HepG2 (cell line): ENCODE results near the gene HDAC4. TPM values are rescaled to one million over a fixed set of nuclear protein-coding genes. Genes with fewer than 3 reads are reported as not detected.

Experiments used
- ATAC-seq: fragments of 200-7000 bp; cut with Tn5 transposase; 3 replicates; pipeline ENCODE4 v1.9.1; 2020; ENCODE audit warnings: mild to moderate bottlenecking, moderate library complexity
- BruUV-seq: library from RNA; stranded (reverse); fragments of 400-500 nt; replicated peaks from 2 replicates; lab custom pipeline; 2021; lab: Mats Ljungman, UMichigan
- CTCF ChIA-PET: fragments of 300-600 bp; formaldehyde crosslinking; extraction: SDS; loops from one replicate; lab custom pipeline; 2021; ENCODE audit warnings: low total read pairs, inconsistent platforms, low intra/inter-chr PET ratio; lab: Yijun Ruan, JAX
- POLR2A ChIA-PET: fragments of 350-600 bp; sonication (Branson Sonifier 250); formaldehyde crosslinking; loops from one replicate; lab custom pipeline; 2020; ENCODE audit warnings: antibody characterized with exemption, inconsistent platforms; lab: Yijun Ruan, JAX
- DNase-seq: peaks from one replicate; pipeline ENCODE4 v3.0.0-alpha.2; 2015; ENCODE audit warnings: low spot score
- FAIRE-seq: peaks from 3 replicates; lab custom pipeline; 2011; peaks lifted over from hg19 to GRCh38; lab: Jason Lieb, UNC
- H2AFZ ChIP-seq: one replicate; pipeline ENCODE4 v1.6.1; 2011; ENCODE audit warnings: low read length, inconsistent platforms
- H3K27ac ChIP-seq: fragments of 300-600 bp; 3 replicates; pipeline ENCODE4 v1.8.0; 2011; ENCODE audit warnings: mixed run types, mild to moderate bottlenecking, mixed read lengths, low read length, inconsistent platforms; ENCODE audit not compliant: insufficient read depth; ENCODE audit errors: extremely low read length
- H3K27me3 ChIP-seq, 2 experiments: fragments of 200-600 bp in 1 of 2; 2 replicates in 1 of 2; 3 replicates in 1 of 2; pipeline versions ENCODE4 v1.6.0 to v1.8.0; 2011; ENCODE audit warnings: low read length in 2 of 2, mild to moderate bottlenecking in 2 of 2, moderate library complexity in 2 of 2, inconsistent platforms in 1 of 2; ENCODE audit not compliant: insufficient read depth in 2 of 2, control insufficient read depth in 1 of 2
- H3K36me3 ChIP-seq, 2 experiments: fragments of 200-600 bp in 1 of 2; replicated peaks in 1 of 2; 2 replicates in 1 of 2; 3 replicates in 1 of 2; pipeline versions ENCODE4 v1.5.1 to v1.8.0; 2011; ENCODE audit warnings: low read length in 2 of 2, inconsistent platforms in 1 of 2; ENCODE audit not compliant: insufficient read depth in 2 of 2, control insufficient read depth in 1 of 2
- H3K4me1 ChIP-seq: 2 replicates; pipeline ENCODE4 v1.5.1; 2012; ENCODE audit warnings: low read length, inconsistent platforms; ENCODE audit not compliant: insufficient read depth
- H3K4me2 ChIP-seq: 2 replicates; pipeline ENCODE4 v1.6.0; 2011; ENCODE audit warnings: low read depth, low read length, inconsistent platforms
- H3K4me3 ChIP-seq, 3 experiments: fragments of 200-600 bp in 1 of 3; sonication (generic), shearing (Covaris generic) in 1 of 3; replicated peaks in 1 of 3; 2 replicates each; pipeline ENCODE4 v1.5.1; 2011 to 2016; ENCODE audit warnings: low read length in 3 of 3, inconsistent platforms in 2 of 3, low read depth in 2 of 3, mild to moderate bottlenecking in 2 of 3, control low read depth in 1 of 3, mixed read lengths in 1 of 3; ENCODE audit not compliant: insufficient read depth in 1 of 3
- H3K79me2 ChIP-seq: one replicate; pipeline ENCODE4 v1.6.1; 2011; ENCODE audit warnings: low read length, inconsistent platforms; ENCODE audit not compliant: insufficient read depth
- H3K9ac ChIP-seq: 2 replicates; pipeline ENCODE4 v1.6.0; 2011; ENCODE audit warnings: mild to moderate bottlenecking, low read depth, low read length, inconsistent platforms; ENCODE audit not compliant: insufficient read depth
- H3K9me3 ChIP-seq: 2 replicates; pipeline ENCODE4 v1.5.1; 2012; ENCODE audit warnings: mild to moderate bottlenecking, low read length
- H4K20me1 ChIP-seq: 2 replicates; pipeline ENCODE4 v1.6.0; 2011; ENCODE audit warnings: inconsistent platforms, mild to moderate bottlenecking, low read length, moderate library complexity; ENCODE audit not compliant: insufficient read depth
- FOXA1 ChIP-seq, 2 experiments: fragments of 450-650 bp in 1 of 2; sonication (generic) in 1 of 2; formaldehyde crosslinking in 1 of 2; IDR thresholded peaks; 2 replicates each; pipeline versions ENCODE4 v1.4.0 to v1.6.1; 2016 to 2020; ENCODE audit warnings: missing genetic modification reagents in 1 of 2
- MEIS2 ChIP-seq: sonication (generic); formaldehyde crosslinking; IDR thresholded peaks from 2 replicates; pipeline ENCODE4 v1.9.0; 2021; ENCODE audit warnings: mild to moderate bottlenecking, missing genetic modification reagents
- NR2F6 ChIP-seq, 2 experiments: IDR thresholded peaks; 2 replicates each; pipeline ENCODE4 v1.6.1; 2016; ENCODE audit warnings: antibody characterized with exemption in 1 of 2, mild to moderate bottlenecking in 1 of 2
- SPEN ChIP-seq: sonication (generic); formaldehyde crosslinking; IDR thresholded peaks from 2 replicates; pipeline ENCODE4 v1.5.1; 2020; ENCODE audit warnings: low read depth, mild to moderate bottlenecking, missing genetic modification reagents
- TP53 ChIP-seq: sonication (generic); formaldehyde crosslinking; conservative IDR thresholded peaks from 2 replicates; pipeline ENCODE4 v1.4.0; 2020; ENCODE audit warnings: missing genetic modification reagents
- ZMYM3 ChIP-seq: sonication (generic); formaldehyde crosslinking; IDR thresholded peaks from 2 replicates; pipeline ENCODE4 v1.5.1; 2020; ENCODE audit warnings: mild to moderate bottlenecking, missing genetic modification reagents
- ZNF713 ChIP-seq: sonication (generic); formaldehyde crosslinking; IDR thresholded peaks from 2 replicates; pipeline ENCODE4 v1.4.0; 2020; ENCODE audit warnings: mild to moderate bottlenecking, missing genetic modification reagents
- ZNF850 ChIP-seq: sonication (generic); formaldehyde crosslinking; conservative IDR thresholded peaks from 2 replicates; pipeline ENCODE4 v1.9.0; 2021; ENCODE audit warnings: mild to moderate bottlenecking, missing genetic modification reagents
- ZNF879 ChIP-seq: sonication (generic); formaldehyde crosslinking; IDR thresholded peaks from 2 replicates; pipeline ENCODE4 v1.8.1; 2023; ENCODE audit warnings: missing genetic modification reagents
- WGBS: methylation state at CpG from one replicate; pipeline ENCODE4 v1.1.6; 2017; ENCODE audit warnings: low lambda C conversion rate; 5-methylcytosine and 5-hydroxymethylcytosine counted together
- in situ Hi-C: cut with HindIII; loops from 2 replicates; pipeline ENCODE4 v1.10.0; 2017; ENCODE audit warnings: low pct_unique_long_range_greater_than_20kb; ENCODE audit not compliant: extremely low pct_ligation_motif_present
- intact Hi-C: fragments of 100-400 bp; cut with micrococcal nuclease; formaldehyde crosslinking; loops from one replicate; pipeline ENCODE4 v1.10.0; 2022; ENCODE audit not compliant: unreplicated experiment
- polyA plus RNA-seq, 8 experiments: library from polyadenylated mRNA; depleted of rRNA in 3 of 8; stranded (reverse) in 7 of 8; unstranded in 1 of 8; fragments of >200 nt; fragmentation: Illumina TruSeq in 4 of 8; extraction: Trizol in 4 of 8; gene quantifications; 2 replicates each; pipeline versions ENCODE4 v1.2.1 to v1.2.3, GENCODE V29; 2011 to 2016; ENCODE audit warnings: low read depth in 4 of 8, missing spikeins in 1 of 8, mixed read lengths in 1 of 8; ENCODE audit not compliant: insufficient read depth in 1 of 8
- total RNA-seq, 5 experiments: library from RNA; depleted of rRNA; stranded (reverse); fragments of >200 nt; fragmentation: Illumina TruSeq; extraction: Trizol; gene quantifications; 2 replicates each; pipeline ENCODE4 v1.2.3, GENCODE V29; 2016; ENCODE audit warnings: low read depth in 1 of 5

The HDAC4 gene
- total and polyA plus RNA-seq, 2 of the 13 experiments (the other 11 are each of a cell fraction or from before 2014, with no cell fraction given) = 10.1 to 11.5 TPM

DNA sequence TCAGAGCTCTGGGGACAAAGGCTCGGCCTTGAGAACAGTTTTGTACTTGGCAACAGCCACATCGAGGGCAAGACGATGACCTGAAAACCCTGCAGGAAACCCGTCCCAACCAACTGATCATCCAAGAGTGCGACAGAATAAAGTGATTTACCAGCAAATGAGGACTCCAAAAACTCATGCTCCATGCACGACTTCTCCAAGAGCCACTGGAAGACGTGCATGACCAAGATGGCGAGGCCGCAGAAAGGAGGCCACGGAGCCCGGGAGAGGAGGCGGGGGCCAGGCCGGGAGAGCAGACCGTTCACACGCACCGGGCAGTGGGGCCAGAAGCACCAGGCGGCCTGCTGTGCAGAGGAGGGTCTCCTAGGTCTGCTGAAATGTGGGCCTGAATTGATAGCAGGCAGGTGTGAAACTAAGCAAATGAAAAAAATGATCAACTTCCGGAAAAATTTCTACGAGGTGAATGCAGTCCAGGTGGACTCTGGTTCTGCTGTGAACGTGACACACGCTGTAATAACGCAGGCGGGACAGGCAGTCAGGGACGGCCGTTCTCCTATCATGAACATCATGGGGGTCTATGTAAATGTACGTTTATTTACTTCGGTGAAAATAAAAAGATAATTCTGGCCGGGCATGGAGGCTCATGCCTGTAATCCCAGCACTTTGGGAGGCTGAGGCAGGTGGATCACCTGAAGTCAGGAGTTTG is 252.2 kb downstream of the HDAC4 start:
- FAIRE-seq (no peak), DNase-seq (no peak), ATAC-seq (no peak)
- no peak overlapping the region for H2AFZ ChIP-seq
- H3K9me3 ChIP-seq = no peaks in the 10 kb centered on the region
- peaks cover 8% of the 10 kb centered on the region; the same call in 1 of the 2 replicates for H4K20me1 ChIP-seq
- H3K4me2 ChIP-seq = no peak overlapping the region
- H3K36me3 ChIP-seq = peaks cover 12 to 42% of the 10 kb centered on the region in 2 experiments; a peak in 4 of 5 replicates
- no peak for TF ChIP-seq ZNF879 (CRISPR knock-in tag)
- no peak for TF ChIP-seq TP53
- no peak for TF ChIP-seq ZMYM3 (CRISPR knock-in tag)
- no peak for TF ChIP-seq NR2F6 (IDR thresholded peaks at IDR 0.05)
- TF ChIP-seq NR2F6 (CRISPR knock-in tag; IDR thresholded peaks at IDR 0.05) = no peak
- no peak for TF ChIP-seq FOXA1 (IDR thresholded peaks at IDR 0.05)
- TF ChIP-seq FOXA1 (CRISPR knock-in tag; IDR thresholded peaks at IDR 0.05) = no peak
- TF ChIP-seq ZNF850 (CRISPR knock-in tag) = no peak
- no peak for TF ChIP-seq ZNF713 (CRISPR knock-in tag)
- TF ChIP-seq MEIS2 (CRISPR knock-in tag) = no peak
- no peak for TF ChIP-seq SPEN (CRISPR knock-in tag)
- peaks cover 12% of the 10 kb centered on the region for H3K4me1 ChIP-seq
- ChIA-PET POLR2A (no interaction called here), CTCF (no interaction called here)
- BruUV-seq = no TSS peak
- no peaks in the 10 kb centered on the region for H3K27me3 ChIP-seq
- H3K27ac ChIP-seq = no peak overlapping the region
- 98% methylated on average over 28 of the region's 28 CpGs for WGBS
- in situ Hi-C loops (loop anchor here (5.0 kb wide), 1 partner anchor 249 kb away; no protein-coding TSS in a partner anchor), intact Hi-C loops (no loop called here)
- no peaks in the 10 kb centered on the region for H3K79me2 ChIP-seq
- no peak overlapping the region for H3K9ac ChIP-seq
- no peak overlapping the region for H3K4me3 ChIP-seq
